Hematopoietic multipotent progenitor cell (in vitro differentiated cells): ENCODE measurements around the gene RNF150. TPM values are rescaled to one million over a fixed set of nuclear protein-coding genes. Genes with fewer than 3 reads are reported as not detected.
"Not testable (repeated sequence)": the region's sequence is repeated elsewhere in the genome, so short reads cannot be mapped to it uniquely, and the experiment has no call there.

Source experiments
- DNase-seq, 3 donors: peaks; one replicate each; pipeline ENCODE4 v3.0.0-alpha.2; 2011 to 2015; ENCODE audit warnings: low read depth in 2 of 3, low spot score in 2 of 3
- total RNA-seq: library from RNA; depleted of rRNA; stranded (reverse); fragments of >200 nt; gene quantifications from one replicate; pipeline ENCODE4 v1.2.3, GENCODE V29; 2012

Gene RNF150
- total RNA-seq, 1 donor, result 4.0 TPM

- DNase-seq, result no peak
Measured at GRCh38 chr4:141079393-141079930, 53.8 kb downstream of the RNF150 start.

GRCh38 chr4:141078871-141079270, 54.4 kb downstream of the RNF150 start:
- DNase-seq, result no peak

GRCh38 chr4:141077611-141078225, 55.6 kb downstream of the RNF150 start:
- DNase-seq, result no peak

GRCh38 chr4:141075553-141075952, 57.7 kb downstream of the RNF150 start:
- DNase-seq, result no peak

- DNase-seq, result no peak
Measured at GRCh38 chr4:141074098-141074878, 59.0 kb downstream of the RNF150 start.

- no peak for DNase-seq
Measured at GRCh38 chr4:141066690-141067089, 66.6 kb downstream of the RNF150 start.

GRCh38 chr4:141065872-141066271, 67.4 kb downstream of the RNF150 start:
- DNase-seq, result no peak

GRCh38 chr4:141062651-141063050, 70.6 kb downstream of the RNF150 start:
- no peak for DNase-seq

GRCh38 chr4:141058591-141059512, 74.4 kb downstream of the RNF150 start:
- no peak for DNase-seq

GRCh38 chr4:141057582-141057981, 75.7 kb downstream of the RNF150 start:
- DNase-seq, result no peak

GRCh38 chr4:141056473-141056872, 76.8 kb downstream of the RNF150 start:
- no peak for DNase-seq

- no peak for DNase-seq
Measured at GRCh38 chr4:141054446-141054845, 78.8 kb downstream of the RNF150 start.

- DNase-seq, result not testable (repeated sequence)
Measured at GRCh38 chr4:141050999-141051398, 82.3 kb downstream of the RNF150 start.

- no peak for DNase-seq
Measured at GRCh38 chr4:141047228-141047884, 85.9 kb downstream of the RNF150 start.

- peak in 1 of 3 donors; percentile 5 for DNase-seq
Measured at GRCh38 chr4:141046255-141046654, 87.0 kb downstream of the RNF150 start.

- no peak for DNase-seq
Measured at GRCh38 chr4:141045848-141046247, 87.4 kb downstream of the RNF150 start.

GRCh38 chr4:141041021-141041476, 92.2 kb downstream of the RNF150 start:
- DNase-seq, result no peak

- DNase-seq, result no peak
Measured at GRCh38 chr4:141039156-141039555, 94.1 kb downstream of the RNF150 start.

GRCh38 chr4:141038428-141038827, 94.8 kb downstream of the RNF150 start:
- no peak for DNase-seq

- DNase-seq, result no peak
Measured at GRCh38 chr4:141037446-141037845, 95.8 kb downstream of the RNF150 start.
